ENCODE results near the gene NAT16. TPM values are rescaled to one million over a fixed set of nuclear protein-coding genes. Genes with fewer than 3 reads are reported as not detected.

Gene NAT16
- total and polyA plus RNA-seq, 2 of the 13 experiments (the other 11 are each of a cell fraction or from before 2014, with no cell fraction given): 0.04 TPM; not detected in 1

- TF ChIP-seq ZNF574 (CRISPR knock-in tag; IDR thresholded peaks at IDR 0.05) (peak; percentile 15; the same call in 1 of the 2 replicates), ZNF484 (CRISPR knock-in tag; IDR thresholded peaks at IDR 0.05; ENCODE audit: borderline replicate concordance, low read depth) (no peak), ZNF136 (CRISPR knock-in tag; IDR thresholded peaks at IDR 0.05; ENCODE audit: low read depth) (no peak), ZNF639 (CRISPR knock-in tag; conservative IDR thresholded peaks at IDR 0.05) (no peak), NCOR1 (IDR thresholded peaks at IDR 0.05; ENCODE audit: borderline replicate concordance, low read length) (no peak), SP1 (IDR thresholded peaks at IDR 0.05) (no peak), SP1 (CRISPR knock-in tag; IDR thresholded peaks at IDR 0.05) (no peak), TBX2 (CRISPR knock-in tag; IDR thresholded peaks at IDR 0.05; ENCODE audit: borderline replicate concordance) (no peak), ZSCAN9 (CRISPR knock-in tag; IDR thresholded peaks at IDR 0.05; ENCODE audit: borderline replicate concordance) (no peak), THAP9 (CRISPR knock-in tag; IDR thresholded peaks at IDR 0.05; ENCODE audit: borderline replicate concordance) (no peak), ZNF605 (CRISPR knock-in tag; IDR thresholded peaks at IDR 0.05) (0 out of 2 replicates have a peak, but pooled peaks have one; percentile 23), ATF1 (CRISPR knock-in tag; IDR thresholded peaks at IDR 0.05) (no peak), MAZ (IDR thresholded peaks at IDR 0.05; ENCODE audit: borderline replicate concordance, low read depth, low read length) (no peak), MAZ (CRISPR knock-in tag; IDR thresholded peaks at IDR 0.05; ENCODE audit: low read depth) (no peak), MIXL1 (CRISPR knock-in tag; IDR thresholded peaks at IDR 0.05) (no peak), GMEB2 (CRISPR knock-in tag; IDR thresholded peaks at IDR 0.05; ENCODE audit: low read depth) (no peak), ZNF235 (CRISPR knock-in tag; IDR thresholded peaks at IDR 0.05; ENCODE audit: borderline replicate concordance) (0 out of 2 replicates have a peak, but pooled peaks have one; percentile 25), CCAR2 (optimal IDR thresholded peaks at IDR 0.05; ENCODE audit: low read depth, low read length) (no peak), HCFC1 (IDR thresholded peaks at IDR 0.05; ENCODE audit: low read depth, low read length) (no peak), GABPB1 (CRISPR knock-in tag; IDR thresholded peaks at IDR 0.05) (no peak)
Measured at GRCh38 chr7:101128040-101128834, 51.9 kb downstream of the NAT16 start (continued).
